Measurements from ENCODE around the gene SLC30A7. TPM values are rescaled to one million over a fixed set of nuclear protein-coding genes. Genes with fewer than 3 reads are reported as not detected.
A peak's percentile ranks its signal among the peaks of the same experiment; 100 is the strongest.
"Not testable (repeated sequence)": the region's sequence is repeated elsewhere in the genome, so short reads cannot be mapped to it uniquely, and the experiment has no call there.

Gene SLC30A7
- total and polyA plus RNA-seq, 7 experiments from 2014 or later = 9.0 to 44.5 (median 32.1) TPM

GRCh38 chr1:100889007-100889406 lies 6.9 kb upstream of the SLC30A7 start:
- H3K4me1 Mint-ChIP-seq = peaks cover 0 to 13% (median 9%) of the 10 kb centered on the region in 7 donors
- H3K4me1 ChIP-seq (ENCODE audit: control insufficient read depth in 2 of 2, insufficient read depth in 2 of 2, low read length in 2 of 2); H3K36me3 ChIP-seq (ENCODE audit: control insufficient read depth in 2 of 3, insufficient read depth in 3 of 3, low read length in 3 of 3); ATAC-seq; H3K27ac Mint-ChIP-seq; H3K27ac ChIP-seq (ENCODE audit: low read depth, low read length); H3K4me3 ChIP-seq (ENCODE audit: low read length); H3K27me3 Mint-ChIP-seq; CTCF ChIA-PET; H3K4me3 Mint-ChIP-seq; H3K27me3 ChIP-seq (ENCODE audit: control insufficient read depth in 2 of 2, insufficient read depth in 2 of 2, low read length in 2 of 2); DNase-seq: not testable (repeated sequence)
- POLR2A ChIA-PET = interaction anchor here (0.7 kb wide), 1 partner anchor 352 kb away, joined by 3 read pairs; no protein-coding TSS in a partner anchor
- intact Hi-C loops (cut with micrococcal nuclease) = loop anchor here in 1 of 2 donors (10.0 kb wide), 1 partner anchor 676 kb away; no protein-coding TSS in a partner anchor
- peaks cover 0 to 26% (median 13%) of the 10 kb centered on the region in 11 donors for H3K9me3 Mint-ChIP-seq
- H3K36me3 Mint-ChIP-seq = peaks cover 11 to 17% (median 16%) of the 10 kb centered on the region in 5 donors
- H3K9me3 ChIP-seq (ENCODE audit: control insufficient read depth in 2 of 3, low read length in 3 of 3) = peaks cover 0 to 11% (median 6%) of the 10 kb centered on the region in 3 experiments

GRCh38 chr1:100889869-100890482 lies 5.9 kb upstream of the SLC30A7 start:
- DNase-seq; POLR2A ChIA-PET; H3K36me3 ChIP-seq (ENCODE audit: control insufficient read depth in 2 of 3, insufficient read depth in 3 of 3, low read length in 3 of 3); H3K4me3 ChIP-seq (ENCODE audit: low read length); H3K4me3 Mint-ChIP-seq; H3K27me3 ChIP-seq (ENCODE audit: control insufficient read depth in 2 of 2, insufficient read depth in 2 of 2, low read length in 2 of 2); CTCF ChIA-PET; H3K27ac Mint-ChIP-seq; ATAC-seq; H3K27ac ChIP-seq (ENCODE audit: low read depth, low read length); H3K27me3 Mint-ChIP-seq; H3K4me1 ChIP-seq (ENCODE audit: control insufficient read depth in 2 of 2, insufficient read depth in 2 of 2, low read length in 2 of 2): not testable (repeated sequence)
- Mint-ChIP-seq H3K4me1 (peaks cover 4 to 21% (median 17%) of the 10 kb centered on the region in 7 donors), H3K9me3 (peaks cover 0 to 26% (median 13%) of the 10 kb centered on the region in 11 donors), H3K36me3 (peaks cover 11 to 17% (median 16%) of the 10 kb centered on the region in 5 donors)
- peaks cover 0 to 11% (median 6%) of the 10 kb centered on the region in 3 experiments for H3K9me3 ChIP-seq (ENCODE audit: control insufficient read depth in 2 of 3, low read length in 3 of 3)
- intact Hi-C loops (cut with micrococcal nuclease) = loop anchor here (10.0 kb wide), 3 partner anchors 465 to 925 kb away; partner anchors contain the start of gene SLC35A3 (in 1 of the 2)

- H3K4me3 ChIP-seq (ENCODE audit: low read length) = no peak overlapping the region
- ATAC-seq = no peak
- intact Hi-C loops (cut with micrococcal nuclease) = loop anchor here in 1 of 2 donors (10.0 kb wide), 2 partner anchors 463 to 927 kb away; partner anchors contain the start of gene SLC35A3
- H3K9me3 Mint-ChIP-seq = peaks cover 0 to 26% (median 14%) of the 10 kb centered on the region in 11 donors
- H3K36me3 ChIP-seq (ENCODE audit: control insufficient read depth in 2 of 3, insufficient read depth in 3 of 3, low read length in 3 of 3) = peaks cover 0 to 10% (median 0%) of the 10 kb centered on the region in 3 experiments
- H3K36me3 Mint-ChIP-seq = peaks cover 15 to 20% (median 16%) of the 10 kb centered on the region in 5 donors
- H3K27ac Mint-ChIP-seq = no peak overlapping the region
- CTCF ChIA-PET = no interaction called here
- DNase-seq = no peak
- no peaks in the 10 kb centered on the region for H3K27me3 Mint-ChIP-seq
- peaks cover 4 to 21% (median 20%) of the 10 kb centered on the region in 7 donors for H3K4me1 Mint-ChIP-seq
- no peak overlapping the region for H3K4me3 Mint-ChIP-seq
- no peak overlapping the region for H3K27ac ChIP-seq (ENCODE audit: low read depth, low read length)
- H3K9me3 ChIP-seq (ENCODE audit: control insufficient read depth in 2 of 3, low read length in 3 of 3) = peaks cover 0 to 11% (median 6%) of the 10 kb centered on the region in 3 experiments
- H3K4me1 ChIP-seq (ENCODE audit: control insufficient read depth in 2 of 2, insufficient read depth in 2 of 2, low read length in 2 of 2) = no peaks in the 10 kb centered on the region
- no peaks in the 10 kb centered on the region for H3K27me3 ChIP-seq (ENCODE audit: control insufficient read depth in 2 of 2, insufficient read depth in 2 of 2, low read length in 2 of 2)
- POLR2A ChIA-PET = no interaction called here
These were observed 4.5 kb upstream of the SLC30A7 start for GRCh38 chr1:100891380-100891779.

- ATAC-seq = no peak
- H3K4me3 ChIP-seq (ENCODE audit: low read length) = no peak overlapping the region
- peaks cover 0 to 11% (median 6%) of the 10 kb centered on the region in 3 experiments for H3K9me3 ChIP-seq (ENCODE audit: control insufficient read depth in 2 of 3, low read length in 3 of 3)
- no peak for DNase-seq
- POLR2A ChIA-PET = interaction anchor here (0.9 kb wide), 1 partner anchor 537 kb away, joined by 3 read pairs; no protein-coding TSS in a partner anchor
- Mint-ChIP-seq H3K4me1 (peaks cover 4 to 33% (median 28%) of the 10 kb centered on the region in 7 donors), H3K27me3 (no peaks in the 10 kb centered on the region), H3K4me3 (peak overlapping the region in 2 of 10 donors; percentile 6 to 61), H3K36me3 (peaks cover 15 to 25% (median 20%) of the 10 kb centered on the region in 5 donors), H3K27ac (no peak overlapping the region), H3K9me3 (peaks cover 0 to 26% (median 14%) of the 10 kb centered on the region in 11 donors)
- H3K36me3 ChIP-seq (ENCODE audit: control insufficient read depth in 2 of 3, insufficient read depth in 3 of 3, low read length in 3 of 3) = peaks cover 0 to 11% (median 0%) of the 10 kb centered on the region in 3 experiments
- peaks cover 7 to 9% of the 10 kb centered on the region in 2 donors for H3K4me1 ChIP-seq (ENCODE audit: control insufficient read depth in 2 of 2, insufficient read depth in 2 of 2, low read length in 2 of 2)
- no peak overlapping the region for H3K27ac ChIP-seq (ENCODE audit: low read depth, low read length)
- intact Hi-C loops (cut with micrococcal nuclease) = loop anchor here in 1 of 2 donors (10.0 kb wide), 2 partner anchors 462 to 928 kb away; partner anchors contain the start of gene SLC35A3
- CTCF ChIA-PET = no interaction called here
- H3K27me3 ChIP-seq (ENCODE audit: control insufficient read depth in 2 of 2, insufficient read depth in 2 of 2, low read length in 2 of 2) = no peaks in the 10 kb centered on the region
These were observed 3.3 kb upstream of the SLC30A7 start for GRCh38 chr1:100892554-100892953.

- H3K4me1 Mint-ChIP-seq = peaks cover 10 to 44% (median 35%) of the 10 kb centered on the region in 7 donors
- H3K4me3 Mint-ChIP-seq = peak overlapping the region; percentile 27 to 72 (median 46)
- H3K9me3 ChIP-seq (ENCODE audit: control insufficient read depth in 2 of 3, low read length in 3 of 3) = peaks cover 0 to 11% (median 6%) of the 10 kb centered on the region in 3 experiments
- H3K36me3 ChIP-seq (ENCODE audit: control insufficient read depth in 2 of 3, insufficient read depth in 3 of 3, low read length in 3 of 3) = peaks cover 0 to 11% (median 0%) of the 10 kb centered on the region in 3 experiments
- peak overlapping the region; percentile 95 for H3K27ac ChIP-seq (ENCODE audit: low read depth, low read length)
- peaks cover 0 to 23% (median 14%) of the 10 kb centered on the region in 11 donors for H3K9me3 Mint-ChIP-seq
- no peaks in the 10 kb centered on the region for H3K27me3 Mint-ChIP-seq
- peak overlapping the region in 2 of 9 donors; percentile 38 to 62 for H3K27ac Mint-ChIP-seq
- ChIA-PET POLR2A (interaction anchor here (1.2 to 3.1 kb wide), 3 partner anchors 8 to 13 kb away, joined by 3 to 10 read pairs (median 5); no protein-coding TSS in a partner anchor), CTCF (interaction anchor here (0.8 to 1.5 kb wide), 2 partner anchors 8 to 438 kb away, joined by 3 to 4 read pairs; no protein-coding TSS in a partner anchor)
- peaks cover 7 to 10% of the 10 kb centered on the region in 2 donors for H3K4me1 ChIP-seq (ENCODE audit: control insufficient read depth in 2 of 2, insufficient read depth in 2 of 2, low read length in 2 of 2)
- H3K36me3 Mint-ChIP-seq = peaks cover 15 to 28% (median 20%) of the 10 kb centered on the region in 5 donors
- ATAC-seq (no peak), DNase-seq (no peak)
- no peaks in the 10 kb centered on the region for H3K27me3 ChIP-seq (ENCODE audit: control insufficient read depth in 2 of 2, insufficient read depth in 2 of 2, low read length in 2 of 2)
- H3K4me3 ChIP-seq (ENCODE audit: low read length) = no peak overlapping the region
- intact Hi-C loops (cut with micrococcal nuclease) = loop anchor here (2.0 to 10.0 kb wide), 5 partner anchors 19 to 929 kb away; partner anchors contain the start of genes CDC14A (in 1 of the 2) and SLC35A3 (in 1 of the 2)
These were observed 2.2 kb upstream of the SLC30A7 start for GRCh38 chr1:100893718-100894117.

Measured in naive thymus-derived CD4-positive, alpha-beta T cell (primary cell).